Colonic mucosa (tissue), 4 donors: Measurements from ENCODE around the gene DNAH8. TPM values are rescaled to one million over a fixed set of nuclear protein-coding genes. Genes with fewer than 3 reads are reported as not detected.

Experiments
- DNase-seq: peaks from one replicate; pipeline ENCODE4 v3.0.0-alpha.2; 2020
- H3K27ac ChIP-seq: fragments of 200-600 bp; one replicate; pipeline ENCODE4 v1.8.0; 2021
- H3K27me3 ChIP-seq: fragments of 200-600 bp; one replicate; pipeline ENCODE4 v1.8.0; 2021
- H3K36me3 ChIP-seq: fragments of 200-600 bp; one replicate; pipeline ENCODE4 v1.8.0; 2021
- H3K4me1 ChIP-seq: fragments of 200-600 bp; one replicate; pipeline ENCODE4 v1.8.0; 2021; ENCODE audit warnings: mild to moderate bottlenecking
- H3K4me3 ChIP-seq: fragments of 200-600 bp; one replicate; pipeline ENCODE4 v1.8.0; 2021
- H3K9ac ChIP-seq, 2 donors: one replicate each; pipeline ENCODE4 v1.7.0; 2013; ENCODE audit warnings: control low read depth in 2 of 2, low read depth in 2 of 2, low read length in 2 of 2
- H3K9me3 ChIP-seq: fragments of 200-600 bp; one replicate; pipeline ENCODE4 v1.8.0; 2021
- intact Hi-C: fragments of 100-400 bp; cut with DNase I; formaldehyde crosslinking; loops from one replicate; pipeline ENCODE4 v1.14.1; 2022
- total RNA-seq, 2 donors: library from RNA; stranded (reverse); fragmentation: NEBNext Ultra II Directional in 1 of 2; extraction: Animal tissue kit (Norgen Biotek cat#: 25700) in 1 of 2; gene quantifications; one replicate each; pipeline ENCODE4 v1.2.1, GENCODE V29; 2021
- TF ChIP-seq, protein P1 (sequence below): fragments of 200-600 bp; IDR thresholded peaks from one replicate; pipeline ENCODE4 v1.8.0; 2022; ENCODE audit warnings: antibody characterized with exemption, mild to moderate bottlenecking
- donor health status: healthy.
- donor health status: DM: no; HTN: no; CAD: no.
- donor health status: DM: no; HTN: no; CAD: no.

The DNAH8 gene
- total RNA-seq, 2 donors from 2014 or later: not detected

DNA sequence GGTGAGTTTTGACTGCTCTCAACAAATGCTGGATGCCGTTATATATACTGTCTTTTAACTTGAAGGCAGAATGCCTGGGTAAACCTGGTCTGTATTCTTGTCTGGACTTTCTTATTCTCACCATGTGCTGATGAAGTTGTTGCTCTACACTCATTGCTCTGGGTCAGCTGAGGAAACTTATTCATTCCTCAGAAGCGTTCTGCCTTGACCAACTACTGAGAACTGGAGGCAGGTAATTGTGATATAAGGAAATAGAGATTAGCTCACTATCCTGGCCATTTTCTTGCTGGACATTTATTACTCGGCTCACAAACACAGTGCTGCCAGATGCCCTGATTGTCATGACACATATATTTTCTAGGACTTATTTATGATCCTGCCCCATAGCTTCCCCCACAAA, 103.6 kb downstream of the DNAH8 start:
- H3K4me3 ChIP-seq: no peak overlapping the region
- DNase-seq: no peak
- no peak overlapping the region for H3K27ac ChIP-seq
- H3K9ac ChIP-seq: no peak overlapping the region
- no peaks in the 10 kb centered on the region for H3K9me3 ChIP-seq
- H3K4me1 ChIP-seq: no peaks in the 10 kb centered on the region
- H3K27me3 ChIP-seq: no peaks in the 10 kb centered on the region
- TF ChIP-seq, protein P1, sequence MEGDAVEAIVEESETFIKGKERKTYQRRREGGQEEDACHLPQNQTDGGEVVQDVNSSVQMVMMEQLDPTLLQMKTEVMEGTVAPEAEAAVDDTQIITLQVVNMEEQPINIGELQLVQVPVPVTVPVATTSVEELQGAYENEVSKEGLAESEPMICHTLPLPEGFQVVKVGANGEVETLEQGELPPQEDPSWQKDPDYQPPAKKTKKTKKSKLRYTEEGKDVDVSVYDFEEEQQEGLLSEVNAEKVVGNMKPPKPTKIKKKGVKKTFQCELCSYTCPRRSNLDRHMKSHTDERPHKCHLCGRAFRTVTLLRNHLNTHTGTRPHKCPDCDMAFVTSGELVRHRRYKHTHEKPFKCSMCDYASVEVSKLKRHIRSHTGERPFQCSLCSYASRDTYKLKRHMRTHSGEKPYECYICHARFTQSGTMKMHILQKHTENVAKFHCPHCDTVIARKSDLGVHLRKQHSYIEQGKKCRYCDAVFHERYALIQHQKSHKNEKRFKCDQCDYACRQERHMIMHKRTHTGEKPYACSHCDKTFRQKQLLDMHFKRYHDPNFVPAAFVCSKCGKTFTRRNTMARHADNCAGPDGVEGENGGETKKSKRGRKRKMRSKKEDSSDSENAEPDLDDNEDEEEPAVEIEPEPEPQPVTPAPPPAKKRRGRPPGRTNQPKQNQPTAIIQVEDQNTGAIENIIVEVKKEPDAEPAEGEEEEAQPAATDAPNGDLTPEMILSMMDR: no peak
- intact Hi-C loops: no loop called here
- no peaks in the 10 kb centered on the region for H3K36me3 ChIP-seq

DNA sequence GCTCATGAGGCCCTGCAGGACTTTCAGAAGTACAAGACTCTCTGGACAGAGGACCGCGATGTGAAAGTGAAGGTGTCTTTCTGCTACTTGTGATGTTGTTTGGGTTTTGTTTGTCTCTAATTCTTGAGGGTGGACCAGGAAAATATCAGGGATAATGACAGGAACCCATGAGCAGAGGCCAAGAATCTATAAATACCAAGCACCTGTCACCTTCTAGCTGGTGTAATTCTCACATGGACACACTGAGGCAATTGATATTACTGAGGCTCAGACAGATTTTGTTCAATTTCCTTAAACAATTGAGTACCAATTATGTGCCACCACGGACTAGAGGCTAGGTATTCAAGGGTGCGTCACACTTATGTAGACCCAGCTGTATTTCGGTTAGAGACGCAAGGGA, 107.9 kb downstream of the DNAH8 start:
- Histone ChIP-seq H3K4me1 (no peaks in the 10 kb centered on the region), H3K9me3 (no peaks in the 10 kb centered on the region), H3K27ac (no peak overlapping the region), H3K27me3 (no peaks in the 10 kb centered on the region), H3K4me3 (no peak overlapping the region), H3K36me3 (no peaks in the 10 kb centered on the region), H3K9ac (no peak overlapping the region)
- TF ChIP-seq, protein P1: no peak
- no peak for DNase-seq
- intact Hi-C loops: no loop called here

DNA sequence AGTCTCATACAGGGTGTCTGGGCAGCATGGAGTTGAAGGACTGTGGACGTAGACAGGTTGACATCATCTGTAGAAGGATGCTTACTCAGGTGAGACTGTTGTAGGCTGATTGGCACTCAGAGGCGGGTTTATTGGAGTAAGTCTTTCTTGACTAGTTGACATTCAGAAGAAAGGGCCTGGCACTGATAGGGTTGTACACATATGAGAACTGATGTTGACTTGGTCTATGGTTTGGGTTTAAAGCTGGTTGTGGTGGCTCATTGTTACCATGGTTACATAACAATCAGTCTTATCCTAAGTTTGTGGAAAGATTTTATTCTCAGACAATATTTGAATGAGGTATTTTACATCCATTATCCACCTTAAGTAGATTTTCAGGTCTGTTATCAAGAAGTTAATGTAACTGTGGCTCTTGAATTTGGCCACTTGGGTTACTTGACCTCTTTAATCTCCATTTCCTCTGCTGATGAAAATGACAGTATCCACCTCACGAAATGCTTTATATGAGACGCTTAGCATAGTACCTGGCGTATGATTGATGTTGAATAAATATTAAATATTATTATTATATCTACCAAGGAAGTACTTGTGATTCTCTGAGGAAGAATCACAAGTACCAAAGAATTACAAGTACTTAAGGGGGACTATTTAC, 109.3 kb downstream of the DNAH8 start:
- no peak for DNase-seq
- Histone ChIP-seq H3K36me3 (no peaks in the 10 kb centered on the region), H3K27ac (no peak overlapping the region), H3K9me3 (no peaks in the 10 kb centered on the region), H3K27me3 (no peaks in the 10 kb centered on the region), H3K4me3 (no peak overlapping the region), H3K9ac (no peak overlapping the region), H3K4me1 (no peaks in the 10 kb centered on the region)
- TF ChIP-seq, protein P1: no peak
- intact Hi-C loops: no loop called here

DNA sequence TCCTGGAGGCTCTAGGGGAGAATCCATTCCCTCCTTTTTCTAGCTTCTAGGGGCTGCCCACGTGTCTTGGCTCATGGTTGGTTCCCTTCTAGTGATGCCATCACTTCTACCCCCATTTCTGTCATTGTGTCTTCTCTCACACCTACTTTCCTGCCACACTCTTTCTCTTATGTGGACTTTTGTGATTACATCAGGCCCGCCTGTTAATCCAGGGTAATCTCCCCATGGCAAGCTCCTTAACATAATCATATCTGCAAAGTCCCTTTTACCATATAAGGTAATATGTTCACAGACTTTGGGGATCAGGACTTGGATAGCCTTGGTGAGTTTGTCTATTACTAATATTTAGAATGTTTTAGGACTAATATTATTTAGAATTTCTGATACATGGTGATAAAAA, 111.9 kb downstream of the DNAH8 start:
- TF ChIP-seq, protein P1: no peak
- H3K36me3 ChIP-seq: no peaks in the 10 kb centered on the region
- H3K27me3 ChIP-seq: no peaks in the 10 kb centered on the region
- intact Hi-C loops: no loop called here
- DNase-seq: no peak
- no peaks in the 10 kb centered on the region for H3K9me3 ChIP-seq
- no peaks in the 10 kb centered on the region for H3K4me1 ChIP-seq
- no peak overlapping the region for H3K27ac ChIP-seq
- no peak overlapping the region for H3K4me3 ChIP-seq
- H3K9ac ChIP-seq: no peak overlapping the region

DNA sequence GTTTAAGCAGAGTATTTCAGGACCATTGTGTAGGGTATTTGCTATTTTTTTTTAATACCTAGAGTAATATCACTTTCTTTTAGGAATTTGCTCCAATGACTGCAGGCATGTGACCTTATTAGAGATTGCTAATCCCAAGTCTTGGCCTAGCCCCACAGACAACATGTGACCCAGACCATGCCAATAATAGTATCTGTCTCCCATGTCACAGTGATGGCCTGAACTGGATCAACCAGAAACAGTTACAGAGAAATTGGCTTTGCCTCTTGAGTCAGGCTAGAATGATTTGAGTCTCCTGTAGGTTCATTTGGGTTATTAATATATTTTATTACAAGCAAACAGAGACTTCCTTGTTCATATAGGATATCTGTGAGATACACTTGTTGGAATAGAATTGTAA, 116.8 kb downstream of the DNAH8 start:
- Histone ChIP-seq H3K36me3 (no peaks in the 10 kb centered on the region), H3K9me3 (no peaks in the 10 kb centered on the region), H3K9ac (no peak overlapping the region), H3K4me1 (no peaks in the 10 kb centered on the region), H3K27me3 (no peaks in the 10 kb centered on the region), H3K4me3 (no peak overlapping the region), H3K27ac (no peak overlapping the region)
- intact Hi-C loops: no loop called here
- TF ChIP-seq, protein P1: no peak
- DNase-seq: no peak
